ENCODE measurements around the gene UBAC2. TPM values are rescaled to one million over a fixed set of nuclear protein-coding genes. Genes with fewer than 3 reads are reported as not detected.

UBAC2 gene
- total RNA-seq, 1 donor, result 36.9 TPM

- H3K4me1 ChIP-seq (ENCODE audit: insufficient read depth, low read length), result peaks cover 35% of the 10 kb centered on the region
- no peaks in the 10 kb centered on the region for H3K9me3 ChIP-seq (ENCODE audit: low read depth, low read length)
- no peak overlapping the region for H2AFZ ChIP-seq (ENCODE audit: low read length)
- H3K27me3 ChIP-seq (ENCODE audit: insufficient read depth, low read length), result no peaks in the 10 kb centered on the region
- H3K27ac ChIP-seq (ENCODE audit: low read depth, low read length), result peak overlapping the region; percentile 77
- no peak overlapping the region for H3K4me2 ChIP-seq (ENCODE audit: insufficient read depth, low read length)
- no peak overlapping the region for H3K4me3 ChIP-seq (ENCODE audit: insufficient read depth, low read length)
- DNase-seq (ENCODE audit: insufficient read length, low spot score, missing footprints), result no peak
- H3K36me3 ChIP-seq (ENCODE audit: insufficient read depth, low read length), result no peaks in the 10 kb centered on the region
- H3K79me2 ChIP-seq (ENCODE audit: insufficient read depth, low read length), result peaks cover 2% of the 10 kb centered on the region
- TF ChIP-seq CTCF (IDR thresholded peaks at IDR 0.05; ENCODE audit: extremely low read depth, low read depth, low read length), result no peak
- H4K20me1 ChIP-seq (ENCODE audit: insufficient read depth, low read length), result peaks cover 3% of the 10 kb centered on the region
Observed at GRCh38 chr13:99279637-99280036, 79.0 kb downstream of the UBAC2 start.

GRCh38 chr13:99280166-99280565 is 79.5 kb downstream of the UBAC2 start:
- no peak overlapping the region for H3K4me3 ChIP-seq (ENCODE audit: insufficient read depth, low read length)
- no peak overlapping the region for H2AFZ ChIP-seq (ENCODE audit: low read length)
- peaks cover 31% of the 10 kb centered on the region for H3K4me1 ChIP-seq (ENCODE audit: insufficient read depth, low read length)
- no peaks in the 10 kb centered on the region for H3K9me3 ChIP-seq (ENCODE audit: low read depth, low read length)
- peaks cover 2% of the 10 kb centered on the region for H3K79me2 ChIP-seq (ENCODE audit: insufficient read depth, low read length)
- TF ChIP-seq CTCF (IDR thresholded peaks at IDR 0.05; ENCODE audit: extremely low read depth, low read depth, low read length), result no peak
- peak overlapping the region; percentile 77 for H3K27ac ChIP-seq (ENCODE audit: low read depth, low read length)
- no peak overlapping the region for H3K4me2 ChIP-seq (ENCODE audit: insufficient read depth, low read length)
- no peaks in the 10 kb centered on the region for H4K20me1 ChIP-seq (ENCODE audit: insufficient read depth, low read length)
- H3K36me3 ChIP-seq (ENCODE audit: insufficient read depth, low read length), result no peaks in the 10 kb centered on the region
- no peaks in the 10 kb centered on the region for H3K27me3 ChIP-seq (ENCODE audit: insufficient read depth, low read length)
- DNase-seq (ENCODE audit: insufficient read length, low spot score, missing footprints), result peak; percentile 21

GRCh38 chr13:99281811-99282263 is 81.2 kb downstream of the UBAC2 start:
- H3K36me3 ChIP-seq (ENCODE audit: insufficient read depth, low read length), result no peaks in the 10 kb centered on the region
- no peak overlapping the region for H2AFZ ChIP-seq (ENCODE audit: low read length)
- no peaks in the 10 kb centered on the region for H4K20me1 ChIP-seq (ENCODE audit: insufficient read depth, low read length)
- H3K9me3 ChIP-seq (ENCODE audit: low read depth, low read length), result no peaks in the 10 kb centered on the region
- peak overlapping the region; percentile 71 for H3K27ac ChIP-seq (ENCODE audit: low read depth, low read length)
- no peak overlapping the region for H3K4me3 ChIP-seq (ENCODE audit: insufficient read depth, low read length)
- no peaks in the 10 kb centered on the region for H3K79me2 ChIP-seq (ENCODE audit: insufficient read depth, low read length)
- peak; percentile 26 for DNase-seq (ENCODE audit: insufficient read length, low spot score, missing footprints)
- H3K4me2 ChIP-seq (ENCODE audit: insufficient read depth, low read length), result no peak overlapping the region
- no peak for TF ChIP-seq CTCF (IDR thresholded peaks at IDR 0.05; ENCODE audit: extremely low read depth, low read depth, low read length)
- H3K27me3 ChIP-seq (ENCODE audit: insufficient read depth, low read length), result no peaks in the 10 kb centered on the region
- peaks cover 30% of the 10 kb centered on the region for H3K4me1 ChIP-seq (ENCODE audit: insufficient read depth, low read length)

GRCh38 chr13:99282264-99283231 is 81.9 kb downstream of the UBAC2 start:
- no peaks in the 10 kb centered on the region for H3K27me3 ChIP-seq (ENCODE audit: insufficient read depth, low read length)
- H3K4me2 ChIP-seq (ENCODE audit: insufficient read depth, low read length), result no peak overlapping the region
- TF ChIP-seq CTCF (IDR thresholded peaks at IDR 0.05; ENCODE audit: extremely low read depth, low read depth, low read length), result no peak
- H3K27ac ChIP-seq (ENCODE audit: low read depth, low read length), result peak overlapping the region; percentile 71
- no peak overlapping the region for H3K4me3 ChIP-seq (ENCODE audit: insufficient read depth, low read length)
- DNase-seq (ENCODE audit: insufficient read length, low spot score, missing footprints), result peak; percentile 25
- H4K20me1 ChIP-seq (ENCODE audit: insufficient read depth, low read length), result no peaks in the 10 kb centered on the region
- no peaks in the 10 kb centered on the region for H3K36me3 ChIP-seq (ENCODE audit: insufficient read depth, low read length)
- H2AFZ ChIP-seq (ENCODE audit: low read length), result no peak overlapping the region
- no peaks in the 10 kb centered on the region for H3K9me3 ChIP-seq (ENCODE audit: low read depth, low read length)
- no peaks in the 10 kb centered on the region for H3K79me2 ChIP-seq (ENCODE audit: insufficient read depth, low read length)
- H3K4me1 ChIP-seq (ENCODE audit: insufficient read depth, low read length), result peaks cover 30% of the 10 kb centered on the region

Measured in osteoblast (primary cell).